Sigmoid colon (tissue), 7 donors: Measurements from ENCODE around the gene PLA1A. TPM values are rescaled to one million over a fixed set of nuclear protein-coding genes. Genes with fewer than 3 reads are reported as not detected.
A peak's percentile ranks its signal among the peaks of the same experiment; 100 is the strongest.

Source experiments
- DNase-seq: peaks from one replicate; pipeline ENCODE4 v3.0.0-alpha.2; 2019
- H3K27ac ChIP-seq, 4 donors: fragments of 200-600 bp; sonication (generic); one replicate each; pipeline ENCODE4 v1.5.1; 2016 to 2019; ENCODE audit warnings: mild to moderate bottlenecking in 1 of 4
- H3K27me3 ChIP-seq, 3 donors: fragments of 200-600 bp; sonication (generic); one replicate each; pipeline ENCODE4 v1.5.1; 2019; ENCODE audit warnings: mild to moderate bottlenecking in 1 of 3
- H3K36me3 ChIP-seq, 4 donors: fragments of 200-600 bp; sonication (generic); one replicate each; pipeline ENCODE4 v1.5.1; 2016 to 2019
- H3K4me1 ChIP-seq, 4 donors: fragments of 200-600 bp; sonication (generic); one replicate each; pipeline ENCODE4 v1.5.1; 2017 to 2019
- H3K4me3 ChIP-seq, 4 donors: fragments of 200-600 bp; sonication (generic); one replicate each; pipeline ENCODE4 v1.5.1; 2017 to 2019; ENCODE audit warnings: mild to moderate bottlenecking in 2 of 4, moderate library complexity in 1 of 4
- H3K9me3 ChIP-seq, 4 donors: fragments of 200-600 bp in 3 of 4; sonication (generic) in 3 of 4; one replicate each; pipeline versions ENCODE4 v1.5.1 to v1.6.1; 2013 to 2019
- CTCF ChIP-seq, 4 experiments: fragments of 450-650 bp in 3 of 4; fragments of 200-600 bp in 1 of 4; IDR thresholded peaks; one replicate each; pipeline ENCODE4 v1.5.1; 2016 to 2019; ENCODE audit warnings: antibody characterized with exemption in 4 of 4, mild to moderate bottlenecking in 3 of 4, moderate library complexity in 2 of 4
- EP300 ChIP-seq, 4 donors: sonication (generic); formaldehyde crosslinking; IDR thresholded peaks; one replicate each; pipeline ENCODE4 v1.6.1; 2017; ENCODE audit warnings: antibody characterized with exemption in 4 of 4
- POLR2A ChIP-seq, 2 donors: fragments of 450-650 bp; IDR thresholded peaks; one replicate each; pipeline ENCODE4 v1.6.1; 2016; ENCODE audit warnings: antibody characterized with exemption in 2 of 2, mild to moderate bottlenecking in 2 of 2, moderate library complexity in 2 of 2
- POLR2AphosphoS5 ChIP-seq, 4 donors: sonication (generic); formaldehyde crosslinking; IDR thresholded peaks; one replicate each; pipeline ENCODE4 v1.6.1; 2017; ENCODE audit warnings: antibody characterized with exemption in 4 of 4
- WGBS, 2 donors: extraction: QIAGEN DNeasy Blood & Tissue Kit; methylation state at CpG; one replicate each; pipeline ENCODE4 v1.1.7; 2013; 5-methylcytosine and 5-hydroxymethylcytosine counted together
- intact Hi-C: fragments of 100-400 bp; cut with DNase I; formaldehyde crosslinking; loops from one replicate; pipeline ENCODE4 v1.15.1; 2023
- polyA plus RNA-seq, 3 donors: library from polyadenylated mRNA; stranded (reverse); fragments of 200-250 nt; gene quantifications; one replicate each; pipeline ENCODE4 v1.2.3, GENCODE V29; 2013
- total RNA-seq, 4 donors: library from RNA; depleted of rRNA; stranded (reverse); fragments of >200 nt; gene quantifications; one replicate each; pipeline ENCODE4 v1.1.0, GENCODE V29; 2016
- donor health status: healthy with polysubstance abuse.
- donor health status: Bipolar disorder and iron deficiency.
- donor health status: healthy.

PLA1A gene
- total and polyA plus RNA-seq, 7 donors, result 0.69 to 4.6 (median 2.1) TPM; not detected in 1

- 91 to 97% methylated on average over 6 of the region's 6 CpGs for WGBS, 2 donors
- Histone ChIP-seq H3K4me3 (no peak overlapping the region), H3K36me3 (peaks cover 0 to 23% (median 0%) of the 10 kb centered on the region in 4 donors), H3K9me3 (no peaks in the 10 kb centered on the region), H3K4me1 (peaks cover 0 to 59% (median 54%) of the 10 kb centered on the region in 4 donors), H3K27ac (peak overlapping the region in 3 of 4 donors; percentile 88 to 91 (median 90)), H3K27me3 (no peaks in the 10 kb centered on the region)
- DNase-seq, result no peak
- TF ChIP-seq POLR2A (IDR thresholded peaks at IDR 0.05), result no peak
- TF ChIP-seq POLR2AphosphoS5 (IDR thresholded peaks at IDR 0.05), result peak in 1 of 4 donors; percentile 33
- TF ChIP-seq EP300 (IDR thresholded peaks at IDR 0.05), result no peak
- TF ChIP-seq CTCF (IDR thresholded peaks at IDR 0.05), result no peak
- intact Hi-C loops, result no loop called here
These were observed 68.4 kb downstream of the PLA1A start for GRCh38 chr3:119665954-119666559.

GRCh38 chr3:119669906-119670570 lies 72.4 kb downstream of the PLA1A start:
- intact Hi-C loops, result loop anchor here (10.0 kb wide), 1 partner anchor 425 kb away; the partner anchor contains the start of gene GSK3B
- Histone ChIP-seq H3K4me3 (no peak overlapping the region), H3K27me3 (no peaks in the 10 kb centered on the region), H3K9me3 (no peaks in the 10 kb centered on the region), H3K4me1 (peaks cover 0 to 21% (median 16%) of the 10 kb centered on the region in 4 donors), H3K36me3 (peaks cover 0 to 58% (median 19%) of the 10 kb centered on the region in 4 donors), H3K27ac (peak overlapping the region in 3 of 4 donors; percentile 28 to 41 (median 37))
- TF ChIP-seq CTCF (IDR thresholded peaks at IDR 0.05) (no peak), POLR2A (IDR thresholded peaks at IDR 0.05) (no peak), EP300 (IDR thresholded peaks at IDR 0.05) (no peak), POLR2AphosphoS5 (IDR thresholded peaks at IDR 0.05) (no peak)
- 96 to 97% methylated on average over 5 of the region's 5 CpGs for WGBS, 2 donors
- DNase-seq, result no peak

DNA sequence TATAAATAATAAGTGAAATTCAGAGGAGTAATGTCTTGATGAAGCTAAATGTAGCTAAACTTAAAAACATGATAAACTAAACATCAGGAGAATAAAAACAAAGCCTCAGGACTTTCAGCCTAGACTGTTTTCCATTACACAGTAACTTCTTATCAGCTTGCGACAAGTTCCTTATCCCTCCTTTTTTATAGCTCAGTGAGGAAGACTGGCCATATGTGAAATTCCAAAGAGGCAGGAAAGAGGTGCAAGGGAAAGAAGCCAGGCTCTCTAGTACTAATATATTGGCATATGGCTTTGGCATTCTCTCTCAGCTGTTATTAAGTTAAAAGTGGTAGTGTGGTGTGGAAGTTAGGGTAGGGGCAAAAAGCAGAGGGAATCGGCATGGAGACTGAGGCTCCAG lies 75.1 kb downstream of the PLA1A start:
- Histone ChIP-seq H3K4me3 (no peak overlapping the region), H3K9me3 (no peaks in the 10 kb centered on the region), H3K27me3 (no peaks in the 10 kb centered on the region), H3K36me3 (peaks cover 0 to 58% (median 19%) of the 10 kb centered on the region in 4 donors), H3K27ac (no peak overlapping the region), H3K4me1 (peaks cover 0 to 24% (median 19%) of the 10 kb centered on the region in 4 donors)
- 73 to 91% methylated on average over 2 of the region's 2 CpGs for WGBS, 2 donors
- intact Hi-C loops, result loop anchor here (10.0 kb wide), 1 partner anchor 422 kb away; the partner anchor contains the start of gene GSK3B
- TF ChIP-seq POLR2AphosphoS5 (IDR thresholded peaks at IDR 0.05) (no peak), POLR2A (IDR thresholded peaks at IDR 0.05) (no peak), CTCF (IDR thresholded peaks at IDR 0.05) (no peak), EP300 (IDR thresholded peaks at IDR 0.05) (no peak)
- no peak for DNase-seq

DNA sequence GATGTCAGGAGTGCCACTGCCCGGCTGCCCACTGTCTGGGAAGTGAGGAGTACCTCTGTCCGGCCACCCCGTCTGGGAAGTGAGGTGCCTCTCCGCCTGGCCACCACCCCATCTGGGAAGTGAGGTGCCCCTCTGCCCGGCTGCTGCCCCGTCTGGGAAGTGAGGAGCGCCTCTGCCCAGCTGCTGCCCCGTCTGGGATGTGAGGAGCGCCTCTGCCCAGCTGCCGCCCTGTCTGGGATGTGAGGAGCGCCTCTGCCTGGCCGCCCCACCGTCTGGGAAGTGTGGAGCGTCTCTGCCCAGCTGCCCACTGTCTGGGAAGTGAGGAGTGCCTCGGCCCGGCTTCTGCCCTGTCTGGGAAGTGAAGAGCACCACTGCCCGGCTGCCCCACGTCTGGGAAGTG lies 76.2 kb downstream of the PLA1A start:
- Histone ChIP-seq H3K4me3 (no peak overlapping the region), H3K36me3 (peaks cover 0 to 53% (median 19%) of the 10 kb centered on the region in 4 donors), H3K27ac (no peak overlapping the region), H3K4me1 (peaks cover 0 to 27% (median 19%) of the 10 kb centered on the region in 4 donors), H3K9me3 (no peaks in the 10 kb centered on the region), H3K27me3 (no peaks in the 10 kb centered on the region)
- intact Hi-C loops, result loop anchor here (10.0 kb wide), 1 partner anchor 421 kb away; the partner anchor contains the start of gene GSK3B
- no peak for TF ChIP-seq EP300 (IDR thresholded peaks at IDR 0.05)
- TF ChIP-seq POLR2AphosphoS5 (IDR thresholded peaks at IDR 0.05), result no peak
- TF ChIP-seq CTCF (IDR thresholded peaks at IDR 0.05), result no peak
- TF ChIP-seq POLR2A (IDR thresholded peaks at IDR 0.05), result no peak
- DNase-seq, result no peak
- WGBS, 2 donors, result 89 to 96% methylated on average over 18 of the region's 18 CpGs
